Cardiac fibroblast (primary cell): Measurements from ENCODE around the gene FTCD.

Experiments
- DNase-seq, 2 donors: peaks; one replicate each; pipeline versions ENCODE4 v3.0.0 to v3.0.0-alpha.2; 2010; ENCODE audit warnings: low read depth in 2 of 2
- H3K4me3 ChIP-seq, 2 donors: replicated peaks in 1 of 2; 1 replicate in 1 of 2; 2 replicates in 1 of 2; pipeline ENCODE4 v1.5.1; 2011; ENCODE audit warnings: low read depth in 2 of 2, low read length in 2 of 2, mild to moderate bottlenecking in 2 of 2, moderate library complexity in 1 of 2
- CTCF ChIP-seq: IDR thresholded peaks from one replicate; pipeline ENCODE4 v1.5.1; 2011; ENCODE audit warnings: low read depth, mild to moderate bottlenecking, low read length, inconsistent platforms

FTCD gene

GRCh38 chr21:46113497-46114176 lies 41.7 kb downstream of the FTCD start:
- DNase-seq = no peak
- no peak overlapping the region for H3K4me3 ChIP-seq
- TF ChIP-seq CTCF = no peak

GRCh38 chr21:46112725-46113215 lies 42.6 kb downstream of the FTCD start:
- no peak overlapping the region for H3K4me3 ChIP-seq
- no peak for DNase-seq
- no peak for TF ChIP-seq CTCF

GRCh38 chr21:46111857-46112724 lies 43.3 kb downstream of the FTCD start:
- no peak for DNase-seq
- no peak for TF ChIP-seq CTCF
- no peak overlapping the region for H3K4me3 ChIP-seq

GRCh38 chr21:46111193-46111571 lies 44.2 kb downstream of the FTCD start:
- H3K4me3 ChIP-seq = no peak overlapping the region
- no peak for DNase-seq
- TF ChIP-seq CTCF = no peak

- DNase-seq = no peak
- H3K4me3 ChIP-seq = no peak overlapping the region
- no peak for TF ChIP-seq CTCF
These were observed 44.7 kb downstream of the FTCD start for GRCh38 chr21:46110499-46111192.

- H3K4me3 ChIP-seq = no peak overlapping the region
- DNase-seq = no peak
- no peak for TF ChIP-seq CTCF
These were observed 45.8 kb downstream of the FTCD start for GRCh38 chr21:46109313-46110221.
